ENCODE data around the gene KCNH4. TPM values are rescaled to one million over a fixed set of nuclear protein-coding genes. Genes with fewer than 3 reads are reported as not detected.

The KCNH4 gene
- total and polyA plus RNA-seq, 12 donors = 0.13 to 1.0 (median 0.19) TPM; not detected in 2

GRCh38 chr17:42183741-42184711 lies 3.1 kb upstream of the KCNH4 start:
- H3K27me3 ChIP-seq = no peaks in the 10 kb centered on the region
- intact Hi-C loops (cut with DNase I) = loop anchor here (5.0 kb wide), 2 partner anchors 57 to 67 kb away; no protein-coding TSS in a partner anchor
- H3K4me1 ChIP-seq (replicated peaks in 1 of 2) = peaks cover 15 to 37% of the 10 kb centered on the region in 2 donors
- TF ChIP-seq, protein P1, sequence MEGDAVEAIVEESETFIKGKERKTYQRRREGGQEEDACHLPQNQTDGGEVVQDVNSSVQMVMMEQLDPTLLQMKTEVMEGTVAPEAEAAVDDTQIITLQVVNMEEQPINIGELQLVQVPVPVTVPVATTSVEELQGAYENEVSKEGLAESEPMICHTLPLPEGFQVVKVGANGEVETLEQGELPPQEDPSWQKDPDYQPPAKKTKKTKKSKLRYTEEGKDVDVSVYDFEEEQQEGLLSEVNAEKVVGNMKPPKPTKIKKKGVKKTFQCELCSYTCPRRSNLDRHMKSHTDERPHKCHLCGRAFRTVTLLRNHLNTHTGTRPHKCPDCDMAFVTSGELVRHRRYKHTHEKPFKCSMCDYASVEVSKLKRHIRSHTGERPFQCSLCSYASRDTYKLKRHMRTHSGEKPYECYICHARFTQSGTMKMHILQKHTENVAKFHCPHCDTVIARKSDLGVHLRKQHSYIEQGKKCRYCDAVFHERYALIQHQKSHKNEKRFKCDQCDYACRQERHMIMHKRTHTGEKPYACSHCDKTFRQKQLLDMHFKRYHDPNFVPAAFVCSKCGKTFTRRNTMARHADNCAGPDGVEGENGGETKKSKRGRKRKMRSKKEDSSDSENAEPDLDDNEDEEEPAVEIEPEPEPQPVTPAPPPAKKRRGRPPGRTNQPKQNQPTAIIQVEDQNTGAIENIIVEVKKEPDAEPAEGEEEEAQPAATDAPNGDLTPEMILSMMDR (IDR thresholded peaks at IDR 0.05) = peak; percentile 32 to 93 (median 67)
- peak in 1 of 2 donors; percentile 41 for TF ChIP-seq POLR2A (IDR thresholded peaks at IDR 0.05)
- H3K36me3 ChIP-seq (replicated peaks in 1 of 2) = no peaks in the 10 kb centered on the region
- no peaks in the 10 kb centered on the region for H3K9me3 ChIP-seq (replicated peaks in 1 of 3)
- DNase-seq = peak; percentile 74 to 86 (median 80)
- 9 to 49% (median 16%) methylated on average over 15 to 83 of the region's 83 CpGs for WGBS, 4 donors
- peak overlapping the region in 4 of 5 donors; percentile 29 to 77 (median 53) for H3K27ac ChIP-seq
- peak overlapping the region in 2 of 4 donors; percentile 25 to 66 for H3K4me3 ChIP-seq

DNA sequence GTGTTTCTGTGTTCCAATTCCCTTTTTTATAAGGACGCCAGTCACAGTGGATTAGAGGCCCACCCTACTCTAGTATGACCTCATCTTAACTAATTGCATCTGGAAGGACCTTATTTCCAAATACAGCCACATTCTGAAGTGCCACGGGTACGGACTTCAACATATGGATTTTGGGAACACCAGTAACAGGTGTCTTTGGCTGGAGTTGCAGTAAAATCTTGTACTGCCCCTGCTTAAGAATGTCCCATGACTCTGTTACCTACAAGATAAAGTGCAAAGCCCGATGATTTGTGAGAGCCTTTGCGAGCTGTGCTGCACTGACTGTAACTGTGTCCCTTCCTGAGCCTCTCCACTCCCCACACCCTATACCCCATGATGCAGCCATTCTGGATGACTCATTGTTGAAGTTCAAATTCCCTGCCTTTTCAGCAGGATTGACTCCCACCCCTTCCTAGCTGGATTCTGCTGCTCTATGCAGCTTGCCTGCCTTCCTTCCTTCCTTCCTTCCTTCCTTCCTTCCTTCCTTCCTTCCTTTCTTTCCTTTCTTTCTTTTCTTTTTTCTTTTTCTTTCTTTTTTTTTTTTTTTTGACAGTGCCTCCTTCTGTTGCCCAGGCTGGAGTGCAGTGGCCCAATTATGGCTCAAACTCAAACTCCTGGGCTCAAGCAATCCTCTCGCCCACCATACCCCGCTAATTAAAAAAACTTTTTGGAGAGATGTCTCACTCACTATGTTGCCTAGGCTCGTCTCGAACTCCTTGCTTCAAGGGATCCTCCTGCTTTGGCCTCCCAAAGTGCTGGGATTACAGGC lies 2.2 kb upstream of the KCNH4 start:
- no peak for TF ChIP-seq POLR2A (IDR thresholded peaks at IDR 0.05)
- TF ChIP-seq, protein P1 (IDR thresholded peaks at IDR 0.05) = peak in 1 of 6 experiments; percentile 8
- intact Hi-C loops (cut with DNase I) = loop anchor here (5.0 kb wide), 2 partner anchors 56 to 66 kb away; no protein-coding TSS in a partner anchor
- H3K27me3 ChIP-seq = no peaks in the 10 kb centered on the region
- no peaks in the 10 kb centered on the region for H3K36me3 ChIP-seq (replicated peaks in 1 of 2)
- peak overlapping the region in 1 of 4 donors; percentile 66 for H3K4me3 ChIP-seq
- H3K4me1 ChIP-seq (replicated peaks in 1 of 2) = peaks cover 15 to 31% of the 10 kb centered on the region in 2 donors
- H3K9me3 ChIP-seq (replicated peaks in 1 of 3) = no peaks in the 10 kb centered on the region
- H3K27ac ChIP-seq = peak overlapping the region in 2 of 5 donors; percentile 74 to 77
- WGBS, 4 donors = 77 to 82% (median 78%) methylated on average over 8 to 9 of the region's 9 CpGs
- no peak for DNase-seq

DNA sequence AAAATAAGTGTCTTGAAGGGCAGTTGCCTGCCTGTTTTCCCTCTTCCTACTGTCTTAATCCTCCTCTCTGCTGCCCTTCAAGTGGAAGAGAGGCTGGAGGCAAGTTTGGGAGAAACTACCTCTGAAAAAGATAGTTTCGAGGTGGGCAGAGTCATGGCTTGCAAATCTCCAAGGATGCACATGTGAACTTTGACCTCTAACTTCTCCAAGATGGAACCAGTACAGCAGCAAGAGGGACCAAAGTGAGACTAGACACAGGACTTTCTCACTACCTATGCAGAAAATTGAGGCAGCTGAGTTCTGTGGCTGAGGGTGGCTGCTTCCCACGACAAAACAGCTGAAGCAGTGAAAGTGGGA lies 887 bp upstream of the KCNH4 start:
- Histone ChIP-seq H3K27ac (no peak overlapping the region), H3K36me3 (replicated peaks in 1 of 2) (no peaks in the 10 kb centered on the region), H3K4me1 (replicated peaks in 1 of 2) (peaks cover 15 to 31% of the 10 kb centered on the region in 2 donors), H3K27me3 (no peaks in the 10 kb centered on the region), H3K9me3 (replicated peaks in 1 of 3) (no peaks in the 10 kb centered on the region), H3K4me3 (no peak overlapping the region)
- WGBS, 4 donors = 82 to 90% (median 85%) methylated on average over 2 of the region's 2 CpGs
- intact Hi-C loops (cut with DNase I) = loop anchor here (5.0 kb wide), 2 partner anchors 55 to 65 kb away; no protein-coding TSS in a partner anchor
- no peak for TF ChIP-seq POLR2A (IDR thresholded peaks at IDR 0.05)
- TF ChIP-seq, protein P1 (IDR thresholded peaks at IDR 0.05) = no peak
- DNase-seq = no peak
